GM12878 (cell line): ENCODE results near the gene LCLAT1. TPM values are rescaled to one million over a fixed set of nuclear protein-coding genes. Genes with fewer than 3 reads are reported as not detected.
A peak's percentile ranks its signal among the peaks of the same experiment; 100 is the strongest.

Source experiments
- BMI1 ChIP-seq: fragments of 450-650 bp; IDR thresholded peaks from 2 replicates; pipeline ENCODE4 v1.6.1; 2016; ENCODE audit warnings: mild to moderate bottlenecking, moderate library complexity, borderline replicate concordance
- CBX3 ChIP-seq: fragments of 200-600 bp; sonication (generic); IDR thresholded peaks from 2 replicates; pipeline ENCODE4 v1.6.1; 2016; ENCODE audit warnings: low read depth, borderline replicate concordance
- CHD2 ChIP-seq: IDR thresholded peaks from 2 replicates; pipeline ENCODE4 v1.6.1; 2011; ENCODE audit warnings: low read depth, low read length, improper control_type of control experiment, borderline replicate concordance
- DPF2 ChIP-seq: fragments of 450-650 bp; IDR thresholded peaks from 2 replicates; pipeline ENCODE4 v1.6.1; 2017; ENCODE audit warnings: mild to moderate bottlenecking
- GATAD2B ChIP-seq: fragments of 450-650 bp; conservative IDR thresholded peaks from 2 replicates; pipeline ENCODE4 v1.6.1; 2017; ENCODE audit warnings: low read depth, mild to moderate bottlenecking, moderate library complexity
- MXI1 ChIP-seq: fragments of 150-350 bp; IDR thresholded peaks from 2 replicates; pipeline ENCODE4 v1.6.1; 2011; ENCODE audit warnings: low read depth, mild to moderate bottlenecking, inconsistent platforms, low read length, improper control_type of control experiment
- NFIC ChIP-seq: IDR thresholded peaks from 2 replicates; pipeline ENCODE4 v1.6.1; 2012; ENCODE audit warnings: low read depth, mild to moderate bottlenecking, inconsistent platforms, low read length, moderate library complexity
- POLR2AphosphoS2 ChIP-seq: IDR thresholded peaks from 2 replicates; pipeline ENCODE4 v1.6.1; 2011; ENCODE audit warnings: low read depth, mild to moderate bottlenecking, low read length, improper control_type of control experiment, moderate library complexity
- POU2F2 ChIP-seq: IDR thresholded peaks from 3 replicates; pipeline ENCODE4 v1.6.1; 2011; ENCODE audit warnings: low read depth, mild to moderate bottlenecking, low read length, borderline replicate concordance
- SREBF2 ChIP-seq: IDR thresholded peaks from 2 replicates; pipeline ENCODE4 v1.6.1; 2012; ENCODE audit warnings: mild to moderate bottlenecking, low read length
- STAT1 ChIP-seq: fragments of 450-650 bp; conservative IDR thresholded peaks from 2 replicates; pipeline ENCODE4 v1.6.1; 2014; ENCODE audit warnings: antibody characterized with exemption, mild to moderate bottlenecking
- TARDBP ChIP-seq: IDR thresholded peaks from 2 replicates; pipeline ENCODE4 v1.6.1; 2016; ENCODE audit warnings: borderline replicate concordance
- TBL1XR1 ChIP-seq: IDR thresholded peaks from 2 replicates; pipeline ENCODE4 v1.6.1; 2012; ENCODE audit warnings: low read depth, low read length, improper control_type of control experiment
- ZSCAN29 ChIP-seq: fragments of 450-650 bp; IDR thresholded peaks from 2 replicates; pipeline ENCODE4 v1.6.1; 2017; ENCODE audit warnings: mild to moderate bottlenecking, moderate library complexity
- polyA plus RNA-seq, 11 experiments: library from polyadenylated mRNA; depleted of rRNA in 4 of 11; unstranded in 6 of 11; stranded (reverse) in 5 of 11; fragments of >200 nt; fragmentation: Nextera tagmentation in 4 of 11; fragmentation: Illumina TruSeq in 1 of 11; extraction: Ambion mirVana in 4 of 11; extraction: Trizol in 1 of 11; gene quantifications; 1 replicate in 1 of 11; 2 replicates in 10 of 11; pipeline versions ENCODE4 v1.2.1 to v1.2.3, GENCODE V29; 2011 to 2016; ENCODE audit warnings: inconsistent platforms in 2 of 11, missing spikeins in 2 of 11, low read depth in 1 of 11
- total RNA-seq, 4 experiments: library from RNA; depleted of rRNA in 3 of 4; stranded (reverse); fragments of >200 nt in 3 of 4; fragmentation: Illumina TruSeq in 1 of 4; extraction: Trizol in 1 of 4; gene quantifications; 2 replicates each; pipeline versions ENCODE4 v1.2.1 to v1.2.3, GENCODE V29; 2013 to 2021
- TF ChIP-seq, protein P1 (sequence below): IDR thresholded peaks from 2 replicates; pipeline ENCODE4 v1.6.1; 2011; ENCODE audit warnings: borderline replicate concordance, low read depth, mild to moderate bottlenecking, moderate library complexity, low read length; ENCODE audit not compliant: insufficient read depth, poor library complexity, severe bottlenecking
- TF ChIP-seq, protein P2 (sequence below): fragments of 450-650 bp; IDR thresholded peaks from 2 replicates; pipeline ENCODE4 v1.6.1; 2017; ENCODE audit warnings: mild to moderate bottlenecking, low read depth, inconsistent platforms; ENCODE audit not compliant: poor library complexity, severe bottlenecking
- TF ChIP-seq, protein P3 (sequence below): IDR thresholded peaks from 2 replicates; pipeline ENCODE4 v1.6.1; 2012; ENCODE audit warnings: low read length, inconsistent platforms
- TF ChIP-seq, protein P4 (sequence below): fragments of 450-650 bp; formaldehyde crosslinking; IDR thresholded peaks from 2 replicates; pipeline ENCODE4 v1.5.0; 2022; ENCODE audit warnings: mild to moderate bottlenecking, missing genetic modification characterization
- TF ChIP-seq, protein P5 (sequence below): fragments of 450-650 bp; IDR thresholded peaks from 2 replicates; pipeline ENCODE4 v1.6.1; 2017; ENCODE audit warnings: antibody characterized with exemption, mild to moderate bottlenecking, moderate library complexity
- TF ChIP-seq, protein P6 (sequence below): IDR thresholded peaks from 2 replicates; pipeline ENCODE4 v1.6.1; 2012; ENCODE audit warnings: low read depth, low read length, improper control_type of control experiment

LCLAT1 gene
- total and polyA plus RNA-seq, 10 of the 15 experiments (the other 5 are each of a cell fraction or from before 2014, with no cell fraction given): 8.1 to 33.0 (median 15.9) TPM

DNA sequence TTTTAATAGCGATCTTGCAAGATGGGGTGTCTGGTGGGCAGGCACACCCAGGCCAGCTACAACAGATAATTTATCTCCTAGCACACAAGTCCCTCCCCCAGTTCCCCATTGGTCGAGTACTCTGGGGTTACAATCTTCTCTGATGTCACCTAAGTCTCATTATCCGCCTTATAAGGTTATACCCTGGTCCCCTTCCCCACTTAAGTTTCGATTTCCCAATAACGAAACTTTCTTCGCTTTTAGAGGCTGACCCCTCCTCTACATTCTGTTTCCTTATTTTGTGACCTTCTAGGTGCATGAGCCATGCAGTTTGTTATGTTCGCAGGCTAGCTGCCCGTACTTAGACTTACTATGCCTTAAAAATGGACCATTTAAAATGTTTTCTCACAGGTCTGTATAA lies 180.1 kb downstream of the LCLAT1 start (continued):
- no peak for TF ChIP-seq ZSCAN29
- TF ChIP-seq, protein P1, sequence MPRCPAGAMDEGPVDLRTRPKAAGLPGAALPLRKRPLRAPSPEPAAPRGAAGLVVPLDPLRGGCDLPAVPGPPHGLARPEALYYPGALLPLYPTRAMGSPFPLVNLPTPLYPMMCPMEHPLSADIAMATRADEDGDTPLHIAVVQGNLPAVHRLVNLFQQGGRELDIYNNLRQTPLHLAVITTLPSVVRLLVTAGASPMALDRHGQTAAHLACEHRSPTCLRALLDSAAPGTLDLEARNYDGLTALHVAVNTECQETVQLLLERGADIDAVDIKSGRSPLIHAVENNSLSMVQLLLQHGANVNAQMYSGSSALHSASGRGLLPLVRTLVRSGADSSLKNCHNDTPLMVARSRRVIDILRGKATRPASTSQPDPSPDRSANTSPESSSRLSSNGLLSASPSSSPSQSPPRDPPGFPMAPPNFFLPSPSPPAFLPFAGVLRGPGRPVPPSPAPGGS: no peak
- TF ChIP-seq, protein P2, sequence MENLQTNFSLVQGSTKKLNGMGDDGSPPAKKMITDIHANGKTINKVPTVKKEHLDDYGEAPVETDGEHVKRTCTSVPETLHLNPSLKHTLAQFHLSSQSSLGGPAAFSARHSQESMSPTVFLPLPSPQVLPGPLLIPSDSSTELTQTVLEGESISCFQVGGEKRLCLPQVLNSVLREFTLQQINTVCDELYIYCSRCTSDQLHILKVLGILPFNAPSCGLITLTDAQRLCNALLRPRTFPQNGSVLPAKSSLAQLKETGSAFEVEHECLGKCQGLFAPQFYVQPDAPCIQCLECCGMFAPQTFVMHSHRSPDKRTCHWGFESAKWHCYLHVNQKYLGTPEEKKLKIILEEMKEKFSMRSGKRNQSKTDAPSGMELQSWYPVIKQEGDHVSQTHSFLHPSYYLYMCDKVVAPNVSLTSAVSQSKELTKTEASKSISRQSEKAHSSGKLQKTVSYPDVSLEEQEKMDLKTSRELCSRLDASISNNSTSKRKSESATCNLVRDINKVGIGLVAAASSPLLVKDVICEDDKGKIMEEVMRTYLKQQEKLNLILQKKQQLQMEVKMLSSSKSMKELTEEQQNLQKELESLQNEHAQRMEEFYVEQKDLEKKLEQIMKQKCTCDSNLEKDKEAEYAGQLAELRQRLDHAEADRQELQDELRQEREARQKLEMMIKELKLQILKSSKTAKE: no peak
- TF ChIP-seq, protein P3, sequence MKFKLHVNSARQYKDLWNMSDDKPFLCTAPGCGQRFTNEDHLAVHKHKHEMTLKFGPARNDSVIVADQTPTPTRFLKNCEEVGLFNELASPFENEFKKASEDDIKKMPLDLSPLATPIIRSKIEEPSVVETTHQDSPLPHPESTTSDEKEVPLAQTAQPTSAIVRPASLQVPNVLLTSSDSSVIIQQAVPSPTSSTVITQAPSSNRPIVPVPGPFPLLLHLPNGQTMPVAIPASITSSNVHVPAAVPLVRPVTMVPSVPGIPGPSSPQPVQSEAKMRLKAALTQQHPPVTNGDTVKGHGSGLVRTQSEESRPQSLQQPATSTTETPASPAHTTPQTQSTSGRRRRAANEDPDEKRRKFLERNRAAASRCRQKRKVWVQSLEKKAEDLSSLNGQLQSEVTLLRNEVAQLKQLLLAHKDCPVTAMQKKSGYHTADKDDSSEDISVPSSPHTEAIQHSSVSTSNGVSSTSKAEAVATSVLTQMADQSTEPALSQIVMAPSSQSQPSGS: peak; percentile 64; the same call in 1 of the 2 replicates
- 0 out of 3 replicates have a peak, but pooled peaks have one; percentile 13 for TF ChIP-seq POU2F2
- TF ChIP-seq TBL1XR1: no peak
- no peak for TF ChIP-seq BMI1
- TF ChIP-seq CBX3: no peak
- TF ChIP-seq NFIC: no peak
- TF ChIP-seq GATAD2B: no peak
- TF ChIP-seq, protein P4, sequence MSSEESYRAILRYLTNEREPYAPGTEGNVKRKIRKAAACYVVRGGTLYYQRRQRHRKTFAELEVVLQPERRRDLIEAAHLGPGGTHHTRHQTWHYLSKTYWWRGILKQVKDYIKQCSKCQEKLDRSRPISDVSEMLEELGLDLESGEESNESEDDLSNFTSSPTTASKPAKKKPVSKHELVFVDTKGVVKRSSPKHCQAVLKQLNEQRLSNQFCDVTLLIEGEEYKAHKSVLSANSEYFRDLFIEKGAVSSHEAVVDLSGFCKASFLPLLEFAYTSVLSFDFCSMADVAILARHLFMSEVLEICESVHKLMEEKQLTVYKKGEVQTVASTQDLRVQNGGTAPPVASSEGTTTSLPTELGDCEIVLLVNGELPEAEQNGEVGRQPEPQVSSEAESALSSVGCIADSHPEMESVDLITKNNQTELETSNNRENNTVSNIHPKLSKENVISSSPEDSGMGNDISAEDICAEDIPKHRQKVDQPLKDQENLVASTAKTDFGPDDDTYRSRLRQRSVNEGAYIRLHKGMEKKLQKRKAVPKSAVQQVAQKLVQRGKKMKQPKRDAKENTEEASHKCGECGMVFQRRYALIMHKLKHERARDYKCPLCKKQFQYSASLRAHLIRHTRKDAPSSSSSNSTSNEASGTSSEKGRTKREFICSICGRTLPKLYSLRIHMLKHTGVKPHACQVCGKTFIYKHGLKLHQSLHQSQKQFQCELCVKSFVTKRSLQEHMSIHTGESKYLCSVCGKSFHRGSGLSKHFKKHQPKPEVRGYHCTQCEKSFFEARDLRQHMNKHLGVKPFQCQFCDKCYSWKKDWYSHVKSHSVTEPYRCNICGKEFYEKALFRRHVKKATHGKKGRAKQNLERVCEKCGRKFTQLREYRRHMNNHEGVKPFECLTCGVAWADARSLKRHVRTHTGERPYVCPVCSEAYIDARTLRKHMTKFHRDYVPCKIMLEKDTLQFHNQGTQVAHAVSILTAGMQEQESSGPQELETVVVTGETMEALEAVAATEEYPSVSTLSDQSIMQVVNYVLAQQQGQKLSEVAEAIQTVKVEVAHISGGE: no peak
- TF ChIP-seq, protein P5, sequence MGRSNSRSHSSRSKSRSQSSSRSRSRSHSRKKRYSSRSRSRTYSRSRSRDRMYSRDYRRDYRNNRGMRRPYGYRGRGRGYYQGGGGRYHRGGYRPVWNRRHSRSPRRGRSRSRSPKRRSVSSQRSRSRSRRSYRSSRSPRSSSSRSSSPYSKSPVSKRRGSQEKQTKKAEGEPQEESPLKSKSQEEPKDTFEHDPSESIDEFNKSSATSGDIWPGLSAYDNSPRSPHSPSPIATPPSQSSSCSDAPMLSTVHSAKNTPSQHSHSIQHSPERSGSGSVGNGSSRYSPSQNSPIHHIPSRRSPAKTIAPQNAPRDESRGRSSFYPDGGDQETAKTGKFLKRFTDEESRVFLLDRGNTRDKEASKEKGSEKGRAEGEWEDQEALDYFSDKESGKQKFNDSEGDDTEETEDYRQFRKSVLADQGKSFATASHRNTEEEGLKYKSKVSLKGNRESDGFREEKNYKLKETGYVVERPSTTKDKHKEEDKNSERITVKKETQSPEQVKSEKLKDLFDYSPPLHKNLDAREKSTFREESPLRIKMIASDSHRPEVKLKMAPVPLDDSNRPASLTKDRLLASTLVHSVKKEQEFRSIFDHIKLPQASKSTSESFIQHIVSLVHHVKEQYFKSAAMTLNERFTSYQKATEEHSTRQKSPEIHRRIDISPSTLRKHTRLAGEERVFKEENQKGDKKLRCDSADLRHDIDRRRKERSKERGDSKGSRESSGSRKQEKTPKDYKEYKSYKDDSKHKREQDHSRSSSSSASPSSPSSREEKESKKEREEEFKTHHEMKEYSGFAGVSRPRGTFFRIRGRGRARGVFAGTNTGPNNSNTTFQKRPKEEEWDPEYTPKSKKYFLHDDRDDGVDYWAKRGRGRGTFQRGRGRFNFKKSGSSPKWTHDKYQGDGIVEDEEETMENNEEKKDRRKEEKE: no peak
- no peak for TF ChIP-seq STAT1
- no peak for TF ChIP-seq MXI1
- TF ChIP-seq SREBF2: no peak
- no peak for TF ChIP-seq DPF2
- TF ChIP-seq TARDBP: no peak
- TF ChIP-seq POLR2AphosphoS2: no peak
- TF ChIP-seq CHD2: no peak
- TF ChIP-seq, protein P6, sequence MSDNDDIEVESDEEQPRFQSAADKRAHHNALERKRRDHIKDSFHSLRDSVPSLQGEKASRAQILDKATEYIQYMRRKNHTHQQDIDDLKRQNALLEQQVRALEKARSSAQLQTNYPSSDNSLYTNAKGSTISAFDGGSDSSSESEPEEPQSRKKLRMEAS: no peak
